Neural progenitor cell (in vitro differentiated cells): ENCODE measurements around the gene EMILIN1. TPM values are rescaled to one million over a fixed set of nuclear protein-coding genes. Genes with fewer than 3 reads are reported as not detected.

ENCODE experiments used
- DNase-seq: peaks from one replicate; pipeline ENCODE4 v3.0.0-alpha.2; 2016; ENCODE audit warnings: low spot score
- H2AFZ ChIP-seq: fragments of 200-600 bp; sonication (generic); replicated peaks from 2 replicates; pipeline ENCODE4 v1.6.1; 2016; ENCODE audit warnings: antibody characterized with exemption
- H3F3A ChIP-seq: fragments of 200-600 bp; sonication (generic); 2 replicates; pipeline ENCODE4 v1.6.1; 2016; ENCODE audit warnings: antibody characterized with exemption, low read depth
- H3K27ac ChIP-seq: fragments of 200-600 bp; sonication (generic); 2 replicates; pipeline ENCODE4 v1.5.1; 2016; ENCODE audit warnings: mild to moderate bottlenecking
- H3K27me3 ChIP-seq: fragments of 200-600 bp; sonication (generic); 2 replicates; pipeline ENCODE4 v1.6.1; 2016; ENCODE audit warnings: mild to moderate bottlenecking, moderate library complexity
- H3K36me3 ChIP-seq: fragments of 200-600 bp; sonication (generic); 2 replicates; pipeline ENCODE4 v1.5.1; 2016
- H3K4me1 ChIP-seq: fragments of 200-600 bp; sonication (generic); 2 replicates; pipeline ENCODE4 v1.6.1; 2016; ENCODE audit warnings: mixed run types
- H3K4me2 ChIP-seq: fragments of 200-600 bp; sonication (generic); 2 replicates; pipeline ENCODE4 v1.6.1; 2016
- H3K4me3 ChIP-seq: fragments of 200-600 bp; sonication (generic); 2 replicates; pipeline ENCODE4 v1.5.1; 2016
- H3K79me2 ChIP-seq: fragments of 200-600 bp; sonication (generic); 2 replicates; pipeline ENCODE4 v1.6.1; 2016; ENCODE audit warnings: low read depth
- H3K9ac ChIP-seq: fragments of 200-600 bp; sonication (generic); 2 replicates; pipeline ENCODE4 v1.6.1; 2016
- H3K9me3 ChIP-seq: fragments of 200-600 bp; sonication (generic); 2 replicates; pipeline ENCODE4 v1.5.1; 2016; ENCODE audit warnings: low read depth
- H4K20me1 ChIP-seq: fragments of 200-600 bp; sonication (generic); 2 replicates; pipeline ENCODE4 v1.6.1; 2016; ENCODE audit warnings: low read depth
- H3K27ac Mint-ChIP-seq: 3 replicates; pipeline ENCODE4 v1.8.0; 2021; ENCODE audit warnings: mixed read lengths
- H3K27me3 Mint-ChIP-seq: 2 replicates; pipeline ENCODE4 v1.8.0; 2022; ENCODE audit warnings: low read depth, mild to moderate bottlenecking, inconsistent platforms, moderate library complexity, mixed read lengths; ENCODE audit not compliant: insufficient read depth
- H3K36me3 Mint-ChIP-seq: 3 replicates; pipeline ENCODE4 v1.8.0; 2021; ENCODE audit warnings: mixed read lengths
- H3K4me1 Mint-ChIP-seq: 3 replicates; pipeline ENCODE4 v1.8.0; 2021; ENCODE audit warnings: mixed read lengths
- H3K4me3 Mint-ChIP-seq: 3 replicates; pipeline ENCODE4 v1.8.0; 2021; ENCODE audit warnings: mild to moderate bottlenecking, moderate library complexity, mixed read lengths
- H3K9me3 Mint-ChIP-seq: 3 replicates; pipeline ENCODE4 v1.8.0; 2020; ENCODE audit warnings: mixed read lengths
- EZH2 ChIP-seq: fragments of 200-600 bp; sonication (generic); IDR thresholded peaks from 2 replicates; pipeline ENCODE4 v1.6.1; 2017; ENCODE audit warnings: antibody characterized with exemption, mild to moderate bottlenecking, moderate library complexity
- EZH2phosphoT487 ChIP-seq: fragments of 200-600 bp; sonication (generic); IDR thresholded peaks from 2 replicates; pipeline ENCODE4 v1.6.1; 2017; ENCODE audit warnings: antibody characterized with exemption
- total RNA-seq: library from RNA; depleted of rRNA; stranded (reverse); fragments of >200 nt; gene quantifications from 2 replicates; pipeline ENCODE4 v1.2.3, GENCODE V29; 2015; ENCODE audit warnings: low replicate concordance
- TF ChIP-seq, protein P1 (sequence below): fragments of 200-600 bp; sonication (generic); IDR thresholded peaks from 2 replicates; pipeline ENCODE4 v1.5.1; 2017; ENCODE audit warnings: antibody characterized with exemption, mild to moderate bottlenecking

EMILIN1 gene
- total RNA-seq, 1 donor from 2014 or later = 0.15 TPM

DNA sequence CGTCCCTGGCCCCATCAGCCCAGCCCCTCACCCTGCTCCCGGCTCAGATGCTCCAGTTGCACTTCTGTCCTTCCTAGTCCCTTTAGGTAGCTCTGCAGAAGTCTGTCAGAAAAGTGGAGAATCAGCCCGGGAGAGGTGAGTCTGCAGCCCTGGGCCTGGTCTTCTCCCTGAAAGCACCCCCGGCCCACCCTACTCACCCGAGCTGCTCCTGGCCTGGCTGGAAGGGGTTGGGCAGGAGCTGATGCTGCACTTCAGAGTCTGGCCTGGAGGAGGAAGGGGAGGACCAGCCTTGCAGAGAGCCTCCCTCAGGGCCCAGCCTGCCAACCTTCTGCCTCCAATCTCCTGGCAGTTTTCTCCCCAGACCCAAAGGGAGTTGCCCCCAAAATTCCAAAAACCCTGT is 23.9 kb downstream of the EMILIN1 start:
- no peak overlapping the region for H3K4me2 ChIP-seq
- no peak overlapping the region for H3K4me3 Mint-ChIP-seq
- no peak overlapping the region for H3K27ac Mint-ChIP-seq
- H3K4me1 ChIP-seq = no peaks in the 10 kb centered on the region
- H3K79me2 ChIP-seq = no peaks in the 10 kb centered on the region
- H4K20me1 ChIP-seq = no peaks in the 10 kb centered on the region
- TF ChIP-seq, protein P1, sequence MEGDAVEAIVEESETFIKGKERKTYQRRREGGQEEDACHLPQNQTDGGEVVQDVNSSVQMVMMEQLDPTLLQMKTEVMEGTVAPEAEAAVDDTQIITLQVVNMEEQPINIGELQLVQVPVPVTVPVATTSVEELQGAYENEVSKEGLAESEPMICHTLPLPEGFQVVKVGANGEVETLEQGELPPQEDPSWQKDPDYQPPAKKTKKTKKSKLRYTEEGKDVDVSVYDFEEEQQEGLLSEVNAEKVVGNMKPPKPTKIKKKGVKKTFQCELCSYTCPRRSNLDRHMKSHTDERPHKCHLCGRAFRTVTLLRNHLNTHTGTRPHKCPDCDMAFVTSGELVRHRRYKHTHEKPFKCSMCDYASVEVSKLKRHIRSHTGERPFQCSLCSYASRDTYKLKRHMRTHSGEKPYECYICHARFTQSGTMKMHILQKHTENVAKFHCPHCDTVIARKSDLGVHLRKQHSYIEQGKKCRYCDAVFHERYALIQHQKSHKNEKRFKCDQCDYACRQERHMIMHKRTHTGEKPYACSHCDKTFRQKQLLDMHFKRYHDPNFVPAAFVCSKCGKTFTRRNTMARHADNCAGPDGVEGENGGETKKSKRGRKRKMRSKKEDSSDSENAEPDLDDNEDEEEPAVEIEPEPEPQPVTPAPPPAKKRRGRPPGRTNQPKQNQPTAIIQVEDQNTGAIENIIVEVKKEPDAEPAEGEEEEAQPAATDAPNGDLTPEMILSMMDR = no peak
- TF ChIP-seq EZH2phosphoT487 (no peak), EZH2 (no peak)
- H3F3A ChIP-seq = no peaks in the 10 kb centered on the region
- H3K4me3 ChIP-seq = no peak overlapping the region
- H3K4me1 Mint-ChIP-seq = peaks cover 2% of the 10 kb centered on the region
- H3K9ac ChIP-seq = no peak overlapping the region
- H3K9me3 Mint-ChIP-seq = no peaks in the 10 kb centered on the region
- no peaks in the 10 kb centered on the region for H3K36me3 ChIP-seq
- peaks cover 8% of the 10 kb centered on the region for H3K27me3 Mint-ChIP-seq
- no peak overlapping the region for H2AFZ ChIP-seq
- no peaks in the 10 kb centered on the region for H3K9me3 ChIP-seq
- DNase-seq = no peak
- no peak overlapping the region for H3K27ac ChIP-seq
- no peaks in the 10 kb centered on the region for H3K27me3 ChIP-seq
- no peaks in the 10 kb centered on the region for H3K36me3 Mint-ChIP-seq

DNA sequence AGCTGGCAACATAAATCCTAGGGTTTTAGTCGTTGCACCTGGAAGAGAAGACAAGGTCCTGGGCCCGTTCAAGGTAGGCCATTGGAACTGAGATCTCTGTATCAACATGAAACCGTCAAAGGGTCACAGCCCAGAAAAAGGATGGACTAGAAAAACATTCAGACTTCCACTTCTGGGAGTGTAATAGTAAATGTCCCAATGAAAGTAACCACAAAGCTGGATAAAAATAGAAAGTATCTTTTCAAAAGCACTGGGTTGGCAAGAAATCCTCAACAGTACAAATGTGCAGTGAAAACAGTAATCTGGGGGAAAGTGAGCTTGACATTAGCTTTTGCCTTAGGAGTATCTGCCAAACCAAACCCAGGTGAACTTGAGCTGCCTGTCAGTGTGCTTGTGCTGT is 27.6 kb downstream of the EMILIN1 start:
- Mint-ChIP-seq H3K4me1 (no peaks in the 10 kb centered on the region), H3K27me3 (no peaks in the 10 kb centered on the region), H3K4me3 (no peak overlapping the region), H3K36me3 (no peaks in the 10 kb centered on the region), H3K9me3 (no peaks in the 10 kb centered on the region), H3K27ac (no peak overlapping the region)
- H3K36me3 ChIP-seq = no peaks in the 10 kb centered on the region
- no peak overlapping the region for H3K9ac ChIP-seq
- H3F3A ChIP-seq = no peaks in the 10 kb centered on the region
- no peaks in the 10 kb centered on the region for H3K79me2 ChIP-seq
- TF ChIP-seq EZH2 (no peak), EZH2phosphoT487 (no peak)
- TF ChIP-seq, protein P1 = no peak
- H2AFZ ChIP-seq = no peak overlapping the region
- no peaks in the 10 kb centered on the region for H3K27me3 ChIP-seq
- no peaks in the 10 kb centered on the region for H4K20me1 ChIP-seq
- H3K4me3 ChIP-seq = no peak overlapping the region
- H3K4me1 ChIP-seq = no peaks in the 10 kb centered on the region
- H3K4me2 ChIP-seq = no peak overlapping the region
- H3K9me3 ChIP-seq = no peaks in the 10 kb centered on the region
- no peak for DNase-seq
- no peak overlapping the region for H3K27ac ChIP-seq

DNA sequence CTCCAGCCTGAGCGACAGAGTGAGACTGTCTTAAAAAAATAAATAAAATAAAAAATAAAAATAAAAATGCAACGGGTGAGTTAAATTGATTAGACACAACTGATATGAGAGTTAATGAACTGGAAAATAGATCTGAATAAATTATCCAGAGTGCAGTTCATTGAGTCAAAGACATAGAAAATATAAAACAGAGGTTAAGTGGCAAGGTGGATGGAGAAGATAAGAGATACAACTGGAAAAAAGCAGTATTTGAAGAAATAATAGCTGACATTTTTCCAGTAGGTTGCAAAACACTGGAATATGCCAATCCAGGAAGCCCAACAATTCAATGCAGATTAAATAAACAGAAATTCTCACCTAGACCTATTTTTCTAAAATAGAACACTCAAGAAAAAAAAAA is 29.8 kb downstream of the EMILIN1 start:
- H2AFZ ChIP-seq = no peak overlapping the region
- no peaks in the 10 kb centered on the region for H3K27me3 ChIP-seq
- no peak overlapping the region for H3K4me2 ChIP-seq
- no peaks in the 10 kb centered on the region for H3K4me1 Mint-ChIP-seq
- no peak overlapping the region for H3K4me3 Mint-ChIP-seq
- no peaks in the 10 kb centered on the region for H3F3A ChIP-seq
- no peak for TF ChIP-seq EZH2phosphoT487
- TF ChIP-seq, protein P1 = no peak
- no peak for TF ChIP-seq EZH2
- no peaks in the 10 kb centered on the region for H4K20me1 ChIP-seq
- H3K36me3 ChIP-seq = no peaks in the 10 kb centered on the region
- H3K36me3 Mint-ChIP-seq = no peaks in the 10 kb centered on the region
- no peak overlapping the region for H3K9ac ChIP-seq
- no peak overlapping the region for H3K27ac Mint-ChIP-seq
- no peaks in the 10 kb centered on the region for H3K4me1 ChIP-seq
- no peak overlapping the region for H3K27ac ChIP-seq
- no peak overlapping the region for H3K4me3 ChIP-seq
- no peak for DNase-seq
- no peaks in the 10 kb centered on the region for H3K9me3 ChIP-seq
- no peaks in the 10 kb centered on the region for H3K79me2 ChIP-seq
- peaks cover 3% of the 10 kb centered on the region for H3K27me3 Mint-ChIP-seq
- no peaks in the 10 kb centered on the region for H3K9me3 Mint-ChIP-seq
